GM18858 (cell line): ENCODE data around the gene SERINC5.
"Not testable (repeated sequence)": the region's sequence is repeated elsewhere in the genome, so short reads cannot be mapped to it uniquely, and the experiment has no call there.

Source experiments
- ATAC-seq: cut with Tn5 transposase; IDR thresholded peaks from one replicate; pipeline ENCODE4 v1.9.1; 2021; ENCODE audit not compliant: unreplicated experiment

Gene SERINC5

DNA sequence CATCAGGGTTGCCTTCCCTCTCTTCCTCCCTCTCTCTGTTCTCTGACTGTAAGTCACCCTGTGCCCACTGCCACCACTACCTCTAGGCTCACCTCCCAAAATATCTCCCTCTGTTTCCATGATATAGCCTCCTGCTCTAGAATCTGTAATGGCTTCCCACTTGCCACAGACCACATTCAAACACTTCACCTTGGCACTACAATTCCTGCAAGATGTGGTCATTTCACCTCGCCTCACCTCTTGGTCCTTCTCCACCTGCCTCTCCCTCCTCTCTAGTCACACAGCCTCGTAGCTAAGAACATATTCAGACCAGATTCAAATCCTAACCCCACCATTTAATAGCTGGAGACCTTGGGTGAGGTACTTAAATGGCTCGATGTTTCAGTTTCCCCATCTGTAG lies 56.9 kb downstream of the SERINC5 start:
- no peak for ATAC-seq

DNA sequence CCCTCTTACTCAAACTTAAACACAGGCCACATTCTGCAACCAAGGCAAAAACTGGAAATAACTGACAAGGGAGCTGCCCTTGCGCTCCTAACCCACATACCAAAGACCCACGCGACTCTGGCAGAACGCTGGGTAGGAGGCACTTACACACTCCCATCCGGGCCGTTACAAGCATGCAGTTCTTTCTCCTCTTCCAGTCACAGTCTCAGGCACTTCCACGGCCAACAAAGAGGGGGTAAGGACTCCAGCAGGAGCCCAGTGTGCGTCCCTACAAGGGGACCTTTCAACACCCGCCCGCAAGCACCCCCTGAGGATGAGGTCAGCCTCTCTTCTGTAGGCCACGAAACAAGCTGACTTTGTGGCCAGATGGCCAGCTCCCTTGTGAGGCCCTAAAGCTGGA lies 57.4 kb downstream of the SERINC5 start:
- ATAC-seq: no peak

DNA sequence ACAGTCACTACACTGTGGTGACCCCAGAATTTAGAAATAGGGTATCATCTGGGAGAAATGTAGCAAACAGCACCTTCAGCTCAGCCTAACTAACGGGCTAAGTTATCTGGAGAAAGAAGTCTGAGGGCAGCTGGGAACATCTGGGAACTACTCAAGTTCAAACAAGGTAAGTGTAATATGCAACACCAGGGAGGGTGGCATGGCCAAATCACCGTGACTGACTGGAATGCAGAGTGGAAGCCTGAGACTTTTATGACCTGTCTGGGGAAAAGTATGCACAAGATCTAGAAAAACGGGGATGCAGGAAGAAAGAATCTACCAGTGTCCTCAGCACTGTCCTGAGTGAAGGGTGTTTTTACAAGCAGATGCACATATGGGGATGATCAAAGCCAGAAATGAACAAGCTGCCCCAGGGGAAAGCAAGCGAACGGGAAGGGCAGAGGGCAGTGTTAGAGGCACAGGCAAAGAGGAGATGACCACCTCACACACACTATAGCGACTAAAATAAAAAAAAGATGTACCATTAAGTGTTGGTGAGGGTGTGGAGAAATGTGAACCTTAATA lies 59.9 kb downstream of the SERINC5 start:
- no peak for ATAC-seq

DNA sequence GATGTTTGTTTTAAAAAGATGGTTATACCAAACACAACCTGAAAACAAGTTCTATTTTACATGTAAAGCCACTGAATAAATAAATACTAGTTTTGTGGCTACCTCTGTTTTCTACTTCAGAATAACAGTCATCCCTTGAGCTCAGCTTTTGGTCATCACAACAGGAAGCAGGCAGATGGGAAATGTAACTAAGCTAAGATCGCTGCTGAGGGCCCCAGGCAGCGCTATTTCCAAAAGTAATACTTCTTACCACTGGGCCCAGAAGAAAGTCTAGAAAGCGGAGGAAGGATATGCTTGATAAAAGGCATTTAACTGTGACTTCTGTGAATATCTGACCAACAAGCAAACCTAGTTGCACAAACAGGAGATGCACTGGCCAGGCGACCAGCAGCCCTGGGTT lies 61.4 kb downstream of the SERINC5 start:
- ATAC-seq: no peak

DNA sequence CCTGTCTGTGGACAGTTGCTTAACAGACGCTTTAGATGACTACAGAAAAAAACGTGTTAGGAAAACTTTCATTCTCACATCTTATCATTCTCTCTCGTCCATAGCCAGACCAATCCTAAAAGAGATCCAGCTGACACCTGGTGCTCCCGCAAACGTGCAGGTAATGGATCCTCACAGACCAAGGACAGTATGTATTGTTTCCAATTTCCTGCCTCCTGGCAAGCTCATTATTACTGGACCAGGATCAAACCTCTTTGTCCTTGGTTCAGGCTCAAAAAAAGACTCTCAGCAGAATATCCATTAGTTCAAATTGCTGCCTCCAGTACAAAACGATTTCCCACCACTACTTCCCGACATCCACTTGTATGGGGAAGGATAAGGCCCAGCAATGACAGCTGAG lies 62.4 kb downstream of the SERINC5 start:
- no peak for ATAC-seq

DNA sequence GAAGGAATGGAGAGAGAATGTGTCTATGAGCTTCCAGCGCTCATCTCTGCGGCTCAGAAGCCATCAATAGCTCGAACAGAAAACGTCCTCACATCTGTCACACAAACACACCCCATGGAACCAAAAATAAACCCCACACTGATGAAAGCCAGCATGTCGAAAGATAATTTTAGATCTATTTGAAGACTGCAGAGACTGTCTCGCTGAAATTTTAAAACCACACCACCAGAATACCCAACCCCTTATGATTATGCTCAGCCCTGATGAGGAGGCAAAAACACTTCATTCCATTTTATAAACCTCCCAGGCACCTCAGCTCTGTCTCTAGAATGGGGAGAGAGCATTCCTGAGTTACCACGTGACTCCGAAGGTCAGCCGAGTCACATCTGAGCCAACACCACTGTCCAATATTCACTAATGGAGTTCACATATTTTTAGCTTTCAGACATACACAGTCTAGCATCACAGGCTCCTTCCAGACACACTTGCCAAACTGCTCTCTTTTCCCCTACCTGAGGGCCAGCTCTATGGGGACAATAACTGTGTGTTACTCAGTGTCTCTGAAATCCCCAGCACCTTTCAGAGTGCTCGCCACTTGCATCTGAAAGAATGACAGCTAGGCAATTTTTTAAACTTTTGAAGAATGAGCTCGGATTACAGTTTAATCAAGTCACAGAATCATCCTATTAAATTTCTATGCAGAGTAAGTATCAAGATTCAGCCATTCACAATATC lies 63.2 kb downstream of the SERINC5 start:
- ATAC-seq: no peak

DNA sequence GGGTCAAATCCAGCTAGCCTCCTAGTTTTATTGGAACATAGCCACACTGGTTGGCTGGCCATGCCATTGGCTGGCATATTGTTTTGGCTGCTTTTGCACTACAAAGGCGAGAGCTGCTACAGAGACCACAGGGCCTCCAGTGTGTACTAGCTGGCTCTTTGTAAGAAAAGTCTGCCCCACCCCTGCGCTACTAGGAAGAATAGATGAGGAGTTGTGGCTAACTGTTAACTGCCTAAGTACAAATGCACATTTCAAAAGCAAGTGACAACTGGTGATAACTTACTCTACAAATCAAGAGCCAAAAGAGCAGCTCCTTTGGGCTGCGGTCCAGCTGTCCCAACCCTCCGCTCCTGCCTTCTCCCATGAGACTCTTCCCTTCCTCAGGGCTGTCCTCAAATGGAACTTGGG lies 63.9 kb downstream of the SERINC5 start:
- ATAC-seq: no peak

DNA sequence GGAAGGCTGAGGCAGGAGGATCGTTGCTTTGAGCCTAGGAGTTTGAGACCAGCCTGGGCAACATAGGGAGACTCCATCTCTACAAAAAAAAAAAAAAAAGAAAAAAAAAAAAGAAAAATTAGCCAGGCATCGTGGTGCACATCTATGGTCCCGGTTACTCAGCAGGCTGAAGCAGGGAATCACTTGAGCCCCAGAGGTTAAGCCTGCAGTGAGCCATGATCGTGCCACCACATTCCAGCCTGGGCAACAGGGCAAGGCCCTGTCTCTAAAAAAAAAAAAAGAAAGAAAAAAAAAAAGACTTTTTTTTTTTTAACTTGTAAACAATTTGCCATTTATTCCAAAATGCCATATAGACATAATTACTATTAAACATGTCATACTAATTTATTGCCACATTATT lies 64.5 kb downstream of the SERINC5 start:
- no peak for ATAC-seq

DNA sequence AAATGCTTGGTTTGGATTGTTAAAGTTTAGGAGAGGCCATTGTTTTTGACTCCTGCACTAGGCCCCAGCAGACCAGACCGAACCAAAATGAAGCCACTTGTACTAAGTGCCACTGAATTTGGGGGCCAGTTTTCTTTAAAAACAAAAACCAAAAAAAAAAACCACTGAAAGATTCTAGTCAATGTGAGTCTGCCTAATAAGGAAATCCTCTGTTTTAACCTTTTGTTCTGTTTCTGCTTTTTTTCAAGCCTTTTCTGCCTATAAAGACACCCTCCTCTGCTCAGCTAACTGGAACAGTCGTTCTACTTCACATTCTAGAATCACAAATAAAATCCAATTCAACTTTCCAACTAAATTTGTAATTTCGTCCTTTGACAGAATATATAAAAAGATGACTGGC lies 64.9 kb downstream of the SERINC5 start:
- ATAC-seq: no peak

DNA sequence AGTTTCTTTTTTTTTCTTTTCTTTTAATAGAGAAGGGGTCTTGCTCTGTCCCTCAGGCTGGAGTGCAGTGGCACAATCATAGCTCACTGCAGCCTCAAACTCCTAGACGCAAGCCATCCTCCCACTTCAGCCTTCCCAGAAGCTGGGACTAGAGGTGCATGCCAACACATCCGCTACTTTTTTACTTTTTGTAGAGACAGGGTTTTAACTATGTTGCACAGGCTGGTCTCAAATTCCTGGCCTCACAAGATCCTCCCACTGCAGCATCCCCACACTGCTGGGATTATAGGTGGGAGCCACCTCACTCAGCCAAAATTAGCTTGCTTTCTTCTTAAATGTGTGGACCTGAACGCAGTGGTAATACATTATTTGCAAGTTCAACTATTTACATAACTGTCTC lies 66.1 kb downstream of the SERINC5 start:
- no peak for ATAC-seq

DNA sequence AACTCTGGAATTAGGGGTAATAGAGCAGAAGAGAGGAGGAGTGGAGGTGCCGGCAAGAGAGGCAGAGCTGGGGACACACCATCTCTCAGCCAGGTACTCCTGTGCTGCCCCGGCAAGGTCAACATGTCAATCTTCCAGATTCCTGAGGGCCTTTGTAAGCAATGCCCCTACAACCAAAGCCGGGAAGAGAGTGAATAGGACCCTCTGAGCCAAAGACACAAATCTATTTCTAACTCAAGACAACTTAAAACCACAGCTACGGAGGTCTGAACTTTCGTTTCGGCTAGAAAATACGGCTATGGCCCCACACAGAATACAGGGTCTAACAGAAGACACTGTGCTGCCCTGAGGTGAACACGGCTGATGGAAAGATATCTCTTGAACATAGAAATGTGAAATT lies 66.6 kb downstream of the SERINC5 start:
- ATAC-seq: no peak

DNA sequence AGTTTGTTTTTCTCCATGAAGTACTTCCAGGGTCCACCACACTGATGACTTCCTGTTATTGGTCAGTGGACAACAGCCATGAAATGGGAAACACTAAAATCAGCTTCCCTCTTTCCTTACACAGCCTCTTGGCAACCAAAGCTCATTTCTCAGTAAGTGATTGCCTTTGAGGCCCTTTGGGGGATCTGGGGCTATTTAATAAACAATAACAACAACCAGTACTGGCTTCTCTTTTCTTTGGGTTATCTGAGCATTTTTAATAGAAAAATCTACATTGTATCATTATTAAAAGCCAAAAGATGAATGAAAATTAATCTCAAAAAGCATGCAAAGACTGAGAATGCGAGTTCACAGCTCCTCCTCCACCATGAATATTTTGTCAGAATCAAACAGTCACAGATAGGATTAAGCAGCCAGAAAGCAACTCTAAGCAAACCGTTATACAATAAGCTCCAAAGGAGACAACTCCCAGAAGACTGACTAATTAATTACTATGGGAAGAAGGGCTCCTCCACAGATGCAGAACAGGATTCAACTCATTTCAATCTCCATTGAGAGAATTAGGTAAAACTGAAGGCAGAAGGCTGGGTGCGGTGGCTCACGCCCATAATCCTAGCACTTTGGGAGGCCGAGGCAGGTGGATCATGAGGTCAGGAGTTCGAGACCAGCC lies 68.3 kb downstream of the SERINC5 start:
- ATAC-seq: no peak

DNA sequence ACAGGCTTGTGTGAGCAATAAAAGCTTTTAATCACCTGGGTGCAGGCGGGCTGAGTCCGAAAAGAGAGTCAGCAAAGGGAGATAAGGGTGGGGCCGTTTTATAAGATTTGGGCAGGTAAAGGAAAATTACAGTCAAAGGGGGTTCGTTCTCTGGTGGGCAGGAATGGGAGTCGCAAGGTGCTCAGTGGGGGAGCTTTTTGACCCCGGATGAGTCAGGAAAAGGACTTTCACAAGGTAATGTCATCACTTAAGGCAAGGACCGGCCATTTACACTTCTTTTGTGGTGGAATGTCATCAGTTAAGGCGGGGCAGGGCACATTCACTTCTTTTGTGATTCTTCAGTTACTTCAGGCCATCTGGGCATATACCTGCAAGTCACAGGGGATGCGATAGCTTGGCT lies 70.3 kb downstream of the SERINC5 start:
- not testable (repeated sequence) for ATAC-seq

DNA sequence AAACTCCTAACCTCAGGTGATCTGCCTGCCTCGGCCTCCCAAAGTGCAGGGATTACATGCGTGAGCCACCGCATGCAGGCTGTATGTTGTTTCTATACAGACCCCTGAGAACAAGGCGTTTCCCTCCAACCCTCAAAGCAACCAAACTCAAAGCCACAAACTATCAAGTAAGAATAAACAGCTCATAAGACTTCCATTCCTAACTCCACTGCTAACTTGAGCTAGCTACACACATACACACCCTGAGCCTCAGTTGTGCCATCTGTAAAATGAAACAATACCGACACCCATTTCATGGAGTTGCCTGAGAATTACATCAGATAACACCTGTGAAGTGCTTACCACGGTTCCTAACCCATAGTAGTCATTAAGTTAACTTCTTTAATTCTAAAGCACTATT lies 70.8 kb downstream of the SERINC5 start:
- no peak for ATAC-seq

DNA sequence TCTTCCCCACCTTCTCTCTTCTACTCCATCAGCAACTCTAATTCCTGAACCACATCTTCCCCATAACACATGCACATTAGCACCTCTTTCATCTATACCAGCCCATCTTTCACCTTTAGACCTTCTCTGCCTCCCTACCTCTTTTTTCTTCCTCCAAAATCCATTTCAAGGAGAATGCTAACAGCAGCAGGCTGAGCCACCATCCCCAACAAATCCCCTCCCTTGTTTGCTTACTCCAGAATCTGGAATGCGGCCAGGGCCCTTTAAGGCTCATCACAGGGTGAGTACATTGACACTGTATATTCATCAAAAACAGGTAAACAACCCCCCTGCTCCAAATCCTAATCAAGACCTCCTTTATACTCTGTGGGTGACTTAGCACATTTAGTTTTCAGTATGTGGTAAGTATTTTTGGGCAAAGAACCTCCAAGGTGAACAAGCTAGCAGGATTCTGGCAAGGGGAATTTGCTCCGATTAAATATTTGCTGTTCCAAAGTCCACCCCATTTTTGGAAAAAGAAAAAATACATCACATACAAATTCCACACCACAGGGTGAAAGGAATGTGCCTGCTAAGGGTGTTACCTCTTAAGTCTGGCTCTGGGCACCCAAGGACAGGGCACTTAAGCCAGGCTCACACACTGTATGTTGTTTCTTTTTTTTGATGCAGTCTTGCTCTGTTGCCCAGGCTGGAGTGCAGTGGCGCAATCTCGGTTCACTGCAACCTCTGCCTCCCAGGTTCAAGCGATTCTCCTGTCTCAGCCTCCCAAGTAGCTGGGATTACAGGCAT lies 71.4 kb downstream of the SERINC5 start:
- no peak for ATAC-seq

DNA sequence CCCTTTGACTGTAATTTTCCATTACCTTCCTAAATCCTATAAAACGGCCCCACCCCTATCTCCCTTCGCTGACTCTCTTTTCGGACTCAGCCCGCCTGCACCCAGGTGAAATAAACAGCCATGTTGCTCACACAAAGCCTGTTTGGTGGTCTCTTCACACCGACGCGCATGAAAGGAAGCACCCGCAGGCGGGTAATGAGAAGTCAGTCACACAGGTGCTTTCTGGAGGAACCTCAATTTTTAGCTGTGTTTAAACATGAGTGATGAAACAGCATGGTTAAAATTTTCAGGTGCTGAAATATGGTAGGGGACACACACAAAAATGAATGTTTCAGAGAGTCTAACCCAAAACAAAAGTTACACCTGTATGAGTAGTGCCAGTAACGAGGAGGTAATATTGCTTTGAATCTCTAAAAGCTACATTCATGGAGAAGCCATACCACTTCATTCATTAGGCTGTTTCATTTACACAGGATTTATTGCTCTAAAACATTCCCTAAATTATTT lies 72.1 kb downstream of the SERINC5 start:
- not testable (repeated sequence) for ATAC-seq

DNA sequence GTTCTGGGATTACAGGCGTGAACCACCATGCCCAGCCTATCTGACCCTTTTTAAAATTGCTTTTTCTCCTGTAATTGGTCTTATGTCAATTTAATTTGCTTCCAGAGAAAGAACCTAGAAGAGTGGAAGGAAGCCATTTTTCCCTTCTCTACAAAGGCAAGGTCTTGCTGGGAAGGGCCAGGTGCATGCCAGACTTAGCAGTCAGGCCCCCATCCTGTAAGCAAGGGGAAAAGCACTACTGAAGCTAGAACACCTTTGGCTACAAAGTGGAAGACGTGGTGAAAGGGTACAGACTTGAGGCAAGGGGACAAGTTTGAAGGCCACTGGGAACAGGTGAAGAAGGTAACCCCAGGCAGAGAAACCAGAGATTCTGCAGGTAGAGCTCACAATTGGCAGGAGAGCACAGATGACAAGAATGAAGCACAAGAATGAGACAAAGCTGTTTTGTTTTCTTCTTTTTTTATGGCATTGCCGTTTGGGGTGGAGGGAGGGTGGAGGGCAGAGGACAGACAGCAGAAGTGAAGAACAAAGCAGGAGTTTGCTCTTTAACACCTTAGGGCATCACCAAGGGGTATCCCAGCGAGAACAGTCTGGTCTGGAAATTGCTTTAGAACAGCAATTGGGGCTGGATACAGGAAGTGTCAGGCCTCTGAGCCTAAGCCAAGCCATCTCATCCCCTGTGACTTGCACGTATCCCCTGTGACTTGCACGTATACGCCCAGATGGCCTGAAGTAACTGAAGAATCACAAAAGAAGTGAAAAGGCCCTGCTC lies 72.9 kb downstream of the SERINC5 start:
- ATAC-seq: no peak

DNA sequence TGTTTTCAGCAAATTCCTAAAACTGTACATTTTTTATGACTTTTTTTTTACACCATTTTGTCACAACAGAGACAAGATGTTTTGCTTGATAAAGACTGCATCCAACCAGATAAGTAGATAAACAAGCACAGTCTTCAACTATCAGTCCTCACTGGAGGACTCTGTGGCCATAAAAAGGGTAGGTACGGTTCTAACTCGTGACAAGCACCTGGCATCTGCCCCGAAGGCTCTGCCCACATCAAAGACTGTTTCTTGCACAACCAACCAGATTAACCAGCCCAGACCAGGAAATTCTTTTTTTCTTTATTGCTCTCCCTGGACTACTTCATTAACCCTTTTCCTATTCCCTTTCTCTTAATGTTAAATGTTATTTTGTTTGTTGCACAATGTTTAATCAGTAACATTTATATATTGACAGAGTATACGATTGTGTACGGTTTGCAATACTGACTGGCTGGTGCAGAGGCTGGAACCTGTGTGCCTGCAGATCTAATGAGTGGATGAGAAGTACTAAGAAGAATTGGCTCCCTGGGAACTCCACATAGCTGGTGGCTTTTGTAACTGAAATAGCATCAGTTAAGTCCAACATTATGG lies 74.1 kb downstream of the SERINC5 start:
- no peak for ATAC-seq

DNA sequence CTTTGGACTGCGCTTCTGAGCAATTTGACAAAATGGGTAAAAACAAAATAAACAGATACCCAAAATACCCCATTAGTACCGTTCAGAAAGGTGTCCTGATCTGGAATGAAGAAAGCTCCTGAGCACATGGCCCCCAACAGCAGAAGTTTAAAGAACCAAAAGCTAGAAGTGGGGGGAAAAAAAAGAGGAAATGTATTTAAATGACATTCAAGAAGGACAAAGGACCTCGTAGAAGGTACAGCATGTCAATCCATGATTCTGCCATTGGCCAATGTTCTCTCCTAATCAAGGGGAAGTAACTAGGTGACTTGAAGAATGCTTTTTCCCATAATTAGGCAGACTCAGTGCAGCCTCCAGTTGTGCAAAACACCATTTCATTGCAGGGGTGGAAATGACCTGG lies 78.6 kb downstream of the SERINC5 start:
- no peak for ATAC-seq

DNA sequence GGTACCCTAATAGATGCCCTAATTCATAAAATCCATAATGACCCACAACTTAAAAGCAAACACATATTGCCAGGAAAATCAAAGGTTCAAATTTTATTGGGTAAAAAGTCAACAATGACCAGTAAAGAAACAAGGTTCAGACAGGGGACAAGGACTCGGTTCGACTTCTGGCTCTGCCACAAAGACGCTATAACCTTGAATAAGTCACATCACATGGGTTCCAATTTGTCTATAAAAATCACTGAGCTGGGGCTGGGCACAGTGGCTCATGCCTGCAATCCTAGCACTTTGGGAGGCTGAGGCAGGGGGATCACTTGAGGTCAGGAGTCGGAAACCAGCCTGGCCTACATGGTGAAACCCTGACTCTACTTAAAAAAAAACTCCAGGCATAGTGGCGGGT lies 80.5 kb downstream of the SERINC5 start:
- ATAC-seq: no peak
